ENCODE measurements around the gene DRGX.

Gene DRGX

GRCh38 chr10:49395741-49396665 is at the start of gene DRGX:
Gene DRGX, minus strand, starts transcription at chr10:49396089. Its CDS starts 649 bp downstream, at chr10:49395440.
- no peak for DNase-seq

GRCh38 chr10:49444349-49444748 is 48.5 kb upstream of the DRGX start:
- DNase-seq: no peak

- no peak for DNase-seq
These were observed 47.0 kb upstream of the DRGX start for GRCh38 chr10:49442863-49443262.

- DNase-seq: no peak
These were observed 45.9 kb upstream of the DRGX start for GRCh38 chr10:49441488-49442476.

- no peak for DNase-seq
These were observed 39.3 kb upstream of the DRGX start for GRCh38 chr10:49435225-49435624.

- DNase-seq: no peak
These were observed 37.2 kb upstream of the DRGX start for GRCh38 chr10:49433069-49433468.

- DNase-seq: no peak
These were observed 35.5 kb upstream of the DRGX start for GRCh38 chr10:49431426-49431825.

- DNase-seq: no peak
These were observed 33.6 kb upstream of the DRGX start for GRCh38 chr10:49429458-49429857.

- DNase-seq: no peak
These were observed 30.8 kb upstream of the DRGX start for GRCh38 chr10:49426490-49427360.

GRCh38 chr10:49419005-49419404 is 23.1 kb upstream of the DRGX start:
- no peak for DNase-seq

- no peak for DNase-seq
These were observed 22.4 kb upstream of the DRGX start for GRCh38 chr10:49418328-49418727.

- no peak for DNase-seq
These were observed 22.1 kb upstream of the DRGX start for GRCh38 chr10:49418053-49418326.

GRCh38 chr10:49417311-49418052 is 21.6 kb upstream of the DRGX start:
- no peak for DNase-seq

GRCh38 chr10:49415846-49416245 is 20.0 kb upstream of the DRGX start:
- no peak for DNase-seq

- no peak for DNase-seq
These were observed 19.2 kb upstream of the DRGX start for GRCh38 chr10:49415109-49415508.

- DNase-seq: no peak
These were observed 18.6 kb upstream of the DRGX start for GRCh38 chr10:49414496-49414895.

- DNase-seq: no peak
These were observed 16.7 kb upstream of the DRGX start for GRCh38 chr10:49412571-49412970.

GRCh38 chr10:49410365-49411074 is 14.6 kb upstream of the DRGX start:
- DNase-seq: no peak

GRCh38 chr10:49409755-49410154 is 13.9 kb upstream of the DRGX start:
- no peak for DNase-seq

GRCh38 chr10:49408519-49409306 is 12.8 kb upstream of the DRGX start:
- DNase-seq: no peak
